KMS-11 (cell line): ENCODE measurements around the gene GNA12.

ENCODE experiments used
- H2AFZ ChIP-seq: fragments of 200-600 bp; sonication (generic); 2 replicates; pipeline ENCODE4 v1.6.1; 2016; ENCODE audit warnings: antibody characterized with exemption, mixed run types, low read depth
- H3K27ac ChIP-seq: fragments of 200-600 bp; sonication (generic); 2 replicates; pipeline ENCODE4 v1.6.1; 2016; ENCODE audit warnings: mild to moderate bottlenecking, mixed run types
- H3K27me3 ChIP-seq: fragments of 200-600 bp; sonication (generic); 2 replicates; pipeline ENCODE4 v1.6.1; 2017; ENCODE audit warnings: mild to moderate bottlenecking, low read depth, mixed run types, moderate library complexity; ENCODE audit not compliant: insufficient read depth
- H3K36me3 ChIP-seq: fragments of 200-600 bp; sonication (generic); 2 replicates; pipeline ENCODE4 v1.6.1; 2017; ENCODE audit warnings: mild to moderate bottlenecking, mixed run types; ENCODE audit not compliant: insufficient read depth
- H3K4me1 ChIP-seq: fragments of 200-600 bp; sonication (generic); 2 replicates; pipeline ENCODE4 v1.6.1; 2016; ENCODE audit warnings: mild to moderate bottlenecking, low read depth, mixed run types; ENCODE audit not compliant: poor library complexity, severe bottlenecking
- H3K4me2 ChIP-seq: fragments of 200-600 bp; sonication (generic); 2 replicates; pipeline ENCODE4 v1.7.0; 2016; ENCODE audit warnings: mild to moderate bottlenecking, mixed run types
- H3K4me3 ChIP-seq: fragments of 200-600 bp; sonication (generic); IDR thresholded peaks from 2 replicates; pipeline ENCODE4 v1.6.1; 2017; ENCODE audit warnings: low read depth, low read length, mixed read lengths; ENCODE audit not compliant: insufficient read depth
- H3K79me2 ChIP-seq: fragments of 200-600 bp; sonication (generic); 2 replicates; pipeline ENCODE4 v1.6.1; 2016; ENCODE audit warnings: low read depth, mixed run types; ENCODE audit not compliant: insufficient read depth
- H3K9ac ChIP-seq: fragments of 200-600 bp; sonication (generic); 2 replicates; pipeline ENCODE4 v1.6.1; 2016; ENCODE audit warnings: mild to moderate bottlenecking, mixed run types
- H4K20me1 ChIP-seq: fragments of 200-600 bp; sonication (generic); 2 replicates; pipeline ENCODE4 v1.6.1; 2016; ENCODE audit warnings: mild to moderate bottlenecking, mixed run types; ENCODE audit not compliant: insufficient read depth
- TF ChIP-seq, protein P1 (sequence below): fragments of 200-600 bp; sonication (generic); conservative IDR thresholded peaks from 2 replicates; pipeline ENCODE4 v1.6.1; 2017; ENCODE audit warnings: low read depth, mild to moderate bottlenecking, antibody characterized with exemption, low read length, moderate library complexity, mixed read lengths

GNA12 gene

DNA sequence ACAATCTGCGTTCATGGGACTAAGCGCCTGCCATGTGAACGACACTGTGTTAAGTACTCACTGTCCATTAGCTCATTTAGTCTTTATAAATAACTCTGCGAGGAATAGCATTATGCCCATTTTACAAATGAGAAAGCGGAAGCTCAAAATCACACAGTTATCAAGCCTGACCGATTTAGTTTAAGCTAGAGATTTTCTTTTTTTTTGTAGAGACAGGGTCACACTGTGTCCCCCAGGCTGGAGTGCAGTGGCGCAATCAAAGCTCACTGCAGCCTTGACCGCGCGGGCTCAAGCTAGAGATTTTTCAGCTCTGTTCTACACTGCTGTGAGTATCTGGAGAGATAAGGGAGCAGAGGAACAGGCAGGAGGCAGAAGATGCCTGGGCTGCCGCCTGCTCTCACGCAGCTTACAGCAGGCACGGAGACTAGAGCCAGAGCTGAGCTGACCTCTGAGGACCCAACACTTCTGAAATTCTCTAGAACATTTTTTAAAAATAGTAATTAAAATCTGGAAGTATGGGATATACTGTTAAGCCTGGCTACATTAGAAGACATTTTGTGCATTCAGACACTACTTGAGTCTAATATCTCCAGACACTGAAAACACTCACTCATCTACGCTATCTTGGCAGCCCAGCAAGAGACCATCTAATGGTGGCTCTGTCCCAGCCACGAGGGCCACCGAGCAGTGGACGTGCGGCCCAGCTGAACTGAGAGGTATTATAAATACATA, 38.7 kb downstream of the GNA12 start:
- H3K4me3 ChIP-seq: no peak overlapping the region
- H2AFZ ChIP-seq: no peak overlapping the region
- no peak overlapping the region for H3K27ac ChIP-seq
- TF ChIP-seq, protein P1, sequence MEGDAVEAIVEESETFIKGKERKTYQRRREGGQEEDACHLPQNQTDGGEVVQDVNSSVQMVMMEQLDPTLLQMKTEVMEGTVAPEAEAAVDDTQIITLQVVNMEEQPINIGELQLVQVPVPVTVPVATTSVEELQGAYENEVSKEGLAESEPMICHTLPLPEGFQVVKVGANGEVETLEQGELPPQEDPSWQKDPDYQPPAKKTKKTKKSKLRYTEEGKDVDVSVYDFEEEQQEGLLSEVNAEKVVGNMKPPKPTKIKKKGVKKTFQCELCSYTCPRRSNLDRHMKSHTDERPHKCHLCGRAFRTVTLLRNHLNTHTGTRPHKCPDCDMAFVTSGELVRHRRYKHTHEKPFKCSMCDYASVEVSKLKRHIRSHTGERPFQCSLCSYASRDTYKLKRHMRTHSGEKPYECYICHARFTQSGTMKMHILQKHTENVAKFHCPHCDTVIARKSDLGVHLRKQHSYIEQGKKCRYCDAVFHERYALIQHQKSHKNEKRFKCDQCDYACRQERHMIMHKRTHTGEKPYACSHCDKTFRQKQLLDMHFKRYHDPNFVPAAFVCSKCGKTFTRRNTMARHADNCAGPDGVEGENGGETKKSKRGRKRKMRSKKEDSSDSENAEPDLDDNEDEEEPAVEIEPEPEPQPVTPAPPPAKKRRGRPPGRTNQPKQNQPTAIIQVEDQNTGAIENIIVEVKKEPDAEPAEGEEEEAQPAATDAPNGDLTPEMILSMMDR: no peak
- H3K4me2 ChIP-seq: no peak overlapping the region
- H3K79me2 ChIP-seq: peaks cover 30% of the 10 kb centered on the region; the same call in 1 of the 2 replicates
- peaks cover 13% of the 10 kb centered on the region for H3K4me1 ChIP-seq
- H3K9ac ChIP-seq: no peak overlapping the region
- no peaks in the 10 kb centered on the region for H3K36me3 ChIP-seq
- H3K27me3 ChIP-seq: no peaks in the 10 kb centered on the region
- no peaks in the 10 kb centered on the region; the same call in 1 of the 2 replicates for H4K20me1 ChIP-seq

DNA sequence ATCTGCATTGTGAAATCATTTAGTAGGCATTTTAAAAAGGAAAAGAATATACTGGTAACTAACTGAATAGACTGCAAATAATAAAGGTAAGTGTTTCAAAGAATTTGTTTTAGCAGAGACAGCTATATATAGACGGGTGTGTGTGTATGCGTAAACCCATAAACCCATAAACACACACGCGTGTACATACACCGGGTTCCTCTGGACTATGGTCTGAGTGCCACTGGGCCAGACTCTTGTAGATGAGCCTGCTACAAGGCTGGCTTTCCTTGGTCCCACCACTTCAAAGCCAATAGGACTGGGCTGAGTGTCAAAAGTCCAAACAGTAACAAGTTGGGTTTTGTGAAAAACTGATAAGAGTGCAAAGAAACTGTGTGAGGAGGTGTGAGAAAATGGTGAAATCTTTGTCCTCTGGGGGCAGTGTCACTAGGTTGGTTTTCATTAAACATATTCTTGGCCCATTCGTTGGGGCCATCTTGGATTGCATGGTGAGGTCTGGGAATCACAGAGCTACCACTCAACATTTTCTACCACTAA, 39.8 kb downstream of the GNA12 start:
- H3K27ac ChIP-seq: no peak overlapping the region
- no peaks in the 10 kb centered on the region for H3K36me3 ChIP-seq
- H3K4me3 ChIP-seq: no peak overlapping the region
- H3K79me2 ChIP-seq: peaks cover 40% of the 10 kb centered on the region; the same call in 1 of the 2 replicates
- no peaks in the 10 kb centered on the region; the same call in 1 of the 2 replicates for H4K20me1 ChIP-seq
- TF ChIP-seq, protein P1: no peak
- no peak overlapping the region for H3K9ac ChIP-seq
- no peak overlapping the region for H3K4me2 ChIP-seq
- peaks cover 20% of the 10 kb centered on the region for H3K4me1 ChIP-seq
- H2AFZ ChIP-seq: no peak overlapping the region
- no peaks in the 10 kb centered on the region for H3K27me3 ChIP-seq

DNA sequence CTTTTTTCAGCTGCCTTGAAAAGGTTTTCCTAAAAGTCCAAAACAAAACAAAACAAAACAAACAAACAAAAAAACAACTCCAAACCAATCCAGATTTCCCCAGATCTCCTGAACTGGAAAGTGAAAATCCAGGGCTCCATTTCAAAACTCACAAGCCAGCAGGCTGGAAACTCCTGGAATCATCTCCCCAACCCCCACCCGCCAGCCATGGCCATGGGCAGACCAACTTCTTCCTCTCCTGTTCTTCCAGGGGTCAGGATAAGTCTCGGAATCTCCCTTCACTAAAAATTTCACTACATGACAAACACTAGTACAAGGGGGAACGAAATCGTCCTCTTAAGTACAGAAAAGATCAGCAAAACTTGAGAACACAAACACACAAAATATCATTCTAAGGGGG, 40.4 kb downstream of the GNA12 start:
- no peak overlapping the region for H3K4me2 ChIP-seq
- H3K36me3 ChIP-seq: no peaks in the 10 kb centered on the region
- H3K27ac ChIP-seq: no peak overlapping the region
- H4K20me1 ChIP-seq: no peaks in the 10 kb centered on the region; the same call in 1 of the 2 replicates
- H3K4me3 ChIP-seq: no peak overlapping the region
- peaks cover 20% of the 10 kb centered on the region for H3K4me1 ChIP-seq
- no peak overlapping the region for H3K9ac ChIP-seq
- H3K27me3 ChIP-seq: no peaks in the 10 kb centered on the region
- TF ChIP-seq, protein P1: no peak
- H3K79me2 ChIP-seq: peaks cover 45% of the 10 kb centered on the region; the same call in 1 of the 2 replicates
- H2AFZ ChIP-seq: no peak overlapping the region

DNA sequence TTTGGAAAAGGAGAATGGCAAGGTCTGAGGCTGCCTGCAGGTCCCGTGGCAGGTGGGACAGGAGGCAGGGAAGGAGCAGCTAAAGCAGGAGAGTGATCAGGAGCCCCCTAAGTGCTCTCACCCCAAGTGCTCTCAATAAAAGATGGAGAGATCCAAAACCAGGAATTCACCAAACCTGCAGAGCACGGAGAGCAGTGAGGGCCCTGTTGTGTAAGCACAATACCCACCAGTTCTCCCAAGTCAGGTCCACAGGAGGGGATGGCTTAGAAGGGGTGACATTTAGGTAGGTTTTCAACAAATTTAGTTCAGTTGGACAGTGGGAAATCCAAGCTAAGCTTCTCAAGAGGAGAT, 40.8 kb downstream of the GNA12 start:
- no peak overlapping the region for H3K4me2 ChIP-seq
- no peak overlapping the region for H2AFZ ChIP-seq
- no peak overlapping the region for H3K4me3 ChIP-seq
- H3K27me3 ChIP-seq: no peaks in the 10 kb centered on the region
- no peaks in the 10 kb centered on the region; the same call in 1 of the 2 replicates for H4K20me1 ChIP-seq
- H3K9ac ChIP-seq: no peak overlapping the region
- H3K36me3 ChIP-seq: no peaks in the 10 kb centered on the region
- TF ChIP-seq, protein P1: no peak
- H3K4me1 ChIP-seq: peaks cover 20% of the 10 kb centered on the region
- H3K79me2 ChIP-seq: peaks cover 49% of the 10 kb centered on the region; the same call in 1 of the 2 replicates
- no peak overlapping the region for H3K27ac ChIP-seq
